CD4-positive, alpha-beta memory T cell (primary cell): Measurements from ENCODE around the gene SSH2. TPM values are rescaled to one million over a fixed set of nuclear protein-coding genes. Genes with fewer than 3 reads are reported as not detected.

ENCODE experiments used
- CTCF ChIA-PET: fragments of 350-600 bp; sonication (Branson Sonifier 250); formaldehyde crosslinking; loops from one replicate; lab custom pipeline; 2021; ENCODE audit warnings: inconsistent platforms; ENCODE audit not compliant: partially characterized antibody; lab: Charles Lee
- POLR2A ChIA-PET: fragments of 350-600 bp; sonication (Branson Sonifier 250); formaldehyde crosslinking; loops from one replicate; lab custom pipeline; 2021; ENCODE audit not compliant: partially characterized antibody; lab: Charles Lee
- DNase-seq, 5 donors: peaks; one replicate each; pipeline versions ENCODE4 v3.0.0 to v3.0.0-alpha.2; 2020 to 2022; ENCODE audit warnings: mixed read lengths in 1 of 5
- H3K27ac ChIP-seq: one replicate; pipeline ENCODE4 v1.7.0; 2013; ENCODE audit warnings: low read depth, low read length
- H3K27me3 ChIP-seq: 2 replicates; pipeline ENCODE4 v1.7.0; 2013; ENCODE audit warnings: mild to moderate bottlenecking, low read length, moderate library complexity; ENCODE audit not compliant: insufficient read depth
- H3K36me3 ChIP-seq: 2 replicates; pipeline ENCODE4 v1.7.0; 2013; ENCODE audit warnings: mild to moderate bottlenecking, low read length, moderate library complexity; ENCODE audit not compliant: insufficient read depth
- H3K4me1 ChIP-seq: 2 replicates; pipeline ENCODE4 v1.7.0; 2013; ENCODE audit warnings: mild to moderate bottlenecking, low read length, moderate library complexity; ENCODE audit not compliant: insufficient read depth
- H3K4me3 ChIP-seq, 2 donors: one replicate each; pipeline ENCODE4 v1.7.0; 2013; ENCODE audit warnings: low read length in 2 of 2, mild to moderate bottlenecking in 1 of 2
- H3K9me3 ChIP-seq, 2 donors: one replicate each; pipeline ENCODE4 v1.7.0; 2013; ENCODE audit warnings: low read length in 2 of 2, control low read depth in 1 of 2; ENCODE audit not compliant: control insufficient read depth in 1 of 2
- H3K27ac Mint-ChIP-seq, 7 donors: one replicate each; pipeline ENCODE4 v1.8.0; 2020 to 2021; ENCODE audit warnings: mixed read lengths in 7 of 7, mild to moderate bottlenecking in 6 of 7, inconsistent platforms in 3 of 7, moderate library complexity in 3 of 7
- H3K27me3 Mint-ChIP-seq, 2 donors: one replicate each; pipeline ENCODE4 v1.8.0; 2020 to 2021; ENCODE audit warnings: mixed read lengths in 2 of 2
- H3K36me3 Mint-ChIP-seq, 2 donors: one replicate each; pipeline ENCODE4 v1.8.0; 2020 to 2021; ENCODE audit warnings: mixed read lengths in 2 of 2, inconsistent platforms in 1 of 2, mild to moderate bottlenecking in 1 of 2
- H3K4me1 Mint-ChIP-seq, 4 donors: one replicate each; pipeline ENCODE4 v1.8.0; 2020 to 2021; ENCODE audit warnings: mixed read lengths in 4 of 4, mild to moderate bottlenecking in 1 of 4
- H3K4me3 Mint-ChIP-seq, 8 donors: one replicate each; pipeline ENCODE4 v1.8.0; 2020 to 2021; ENCODE audit warnings: mixed read lengths in 8 of 8, mild to moderate bottlenecking in 7 of 8, moderate library complexity in 6 of 8, inconsistent platforms in 3 of 8
- H3K9me3 Mint-ChIP-seq, 8 donors: one replicate each; pipeline ENCODE4 v1.8.0; 2020 to 2021; ENCODE audit warnings: mixed read lengths in 8 of 8, mild to moderate bottlenecking in 5 of 8, inconsistent platforms in 3 of 8, moderate library complexity in 1 of 8
- intact Hi-C: fragments of 100-400 bp; cut with micrococcal nuclease; formaldehyde crosslinking; loops from one replicate; pipeline ENCODE4 v1.15.1; 2023
- polyA plus RNA-seq, 2 donors: library from polyadenylated mRNA; unstranded; fragments of 300-500 nt; fragmentation: Illumina TruSeq; gene quantifications; one replicate each; pipeline ENCODE4 v1.2.3, GENCODE V29; 2021
- total RNA-seq, 2 experiments: library from RNA; stranded (reverse); gene quantifications; one replicate each; pipeline ENCODE4 v1.2.3, GENCODE V29; 2021

The SSH2 gene
- total and polyA plus RNA-seq, 4 experiments from 2014 or later: 13.5 to 70.4 (median 54.2) TPM

GRCh38 chr17:29584452-29585079, 345.5 kb downstream of the SSH2 start:
- Histone ChIP-seq H3K27me3 (no peaks in the 10 kb centered on the region), H3K36me3 (peaks cover 6% of the 10 kb centered on the region), H3K27ac (peak overlapping the region; percentile 17), H3K4me3 (no peak overlapping the region), H3K4me1 (peaks cover 53% of the 10 kb centered on the region), H3K9me3 (no peaks in the 10 kb centered on the region)
- ChIA-PET CTCF (interaction anchor here (0.7 to 28.5 kb wide), 4 partner anchors 8 to 32 kb away, joined by 3 to 523 read pairs (median 54); partner anchors contain the start of genes ANKRD13B and CORO6), POLR2A (interaction anchor here (10.7 to 12.9 kb wide), 2 partner anchors 16 to 32 kb away, joined by 115 to 127 read pairs; partner anchors contain the start of genes ABHD15 and TP53I13)
- DNase-seq: no peak
- Mint-ChIP-seq H3K27ac (peak overlapping the region; percentile 40 to 85 (median 64)), H3K36me3 (peaks cover 9 to 21% of the 10 kb centered on the region in 2 donors), H3K4me3 (peak overlapping the region in 5 of 8 donors; percentile 35 to 65 (median 54)), H3K27me3 (no peaks in the 10 kb centered on the region), H3K4me1 (peaks cover 28 to 66% (median 44%) of the 10 kb centered on the region in 4 donors), H3K9me3 (no peaks in the 10 kb centered on the region)
- intact Hi-C loops: loop anchor here (5.0 kb wide), 1 partner anchor 178 kb away; no protein-coding TSS in a partner anchor

- H3K9me3 ChIP-seq: no peaks in the 10 kb centered on the region
- no peak overlapping the region for H3K4me3 ChIP-seq
- no peaks in the 10 kb centered on the region for H3K27me3 Mint-ChIP-seq
- no peaks in the 10 kb centered on the region for H3K27me3 ChIP-seq
- peak overlapping the region in 3 of 8 donors; percentile 35 to 59 (median 36) for H3K4me3 Mint-ChIP-seq
- peaks cover 28 to 65% (median 44%) of the 10 kb centered on the region in 4 donors for H3K4me1 Mint-ChIP-seq
- peaks cover 52% of the 10 kb centered on the region for H3K4me1 ChIP-seq
- intact Hi-C loops: no loop called here
- peak overlapping the region in 3 of 7 donors; percentile 41 to 85 (median 78) for H3K27ac Mint-ChIP-seq
- ChIA-PET POLR2A (interaction anchor here (3.5 to 12.9 kb wide), 3 partner anchors 8 to 33 kb away, joined by 21 to 127 read pairs (median 115); partner anchors contain the start of genes ABHD15, ANKRD13B and TP53I13), CTCF (interaction anchor here (1.0 to 28.5 kb wide), 3 partner anchors 9 to 33 kb away, joined by 3 to 523 read pairs (median 105); partner anchors contain the start of genes ANKRD13B and CORO6)
- no peak overlapping the region for H3K27ac ChIP-seq
- H3K36me3 Mint-ChIP-seq: peaks cover 12 to 26% of the 10 kb centered on the region in 2 donors
- peaks cover 10% of the 10 kb centered on the region for H3K36me3 ChIP-seq
- DNase-seq: no peak
- H3K9me3 Mint-ChIP-seq: no peaks in the 10 kb centered on the region
These were observed 346.4 kb downstream of the SSH2 start for GRCh38 chr17:29583324-29584248.

GRCh38 chr17:29582772-29583171, 347.3 kb downstream of the SSH2 start:
- H3K27ac ChIP-seq: no peak overlapping the region
- intact Hi-C loops: no loop called here
- H3K36me3 ChIP-seq: peaks cover 18% of the 10 kb centered on the region
- POLR2A ChIA-PET: interaction anchor here (3.5 to 12.9 kb wide), 3 partner anchors 9 to 33 kb away, joined by 21 to 127 read pairs (median 115); partner anchors contain the start of genes ABHD15, ANKRD13B and TP53I13
- no peaks in the 10 kb centered on the region for H3K9me3 ChIP-seq
- CTCF ChIA-PET: interaction anchor here (8.2 to 28.5 kb wide), 2 partner anchors 10 to 34 kb away, joined by 105 to 523 read pairs; partner anchors contain the start of genes ANKRD13B and CORO6
- no peak overlapping the region for H3K4me3 Mint-ChIP-seq
- no peak overlapping the region for H3K4me3 ChIP-seq
- no peaks in the 10 kb centered on the region for H3K27me3 ChIP-seq
- H3K9me3 Mint-ChIP-seq: no peaks in the 10 kb centered on the region
- H3K27ac Mint-ChIP-seq: peak overlapping the region in 1 of 7 donors; percentile 18
- H3K27me3 Mint-ChIP-seq: no peaks in the 10 kb centered on the region
- peaks cover 12 to 28% of the 10 kb centered on the region in 2 donors for H3K36me3 Mint-ChIP-seq
- H3K4me1 Mint-ChIP-seq: peaks cover 23 to 57% (median 38%) of the 10 kb centered on the region in 4 donors
- DNase-seq: no peak
- peaks cover 44% of the 10 kb centered on the region for H3K4me1 ChIP-seq

- H3K27ac Mint-ChIP-seq: peak overlapping the region in 3 of 7 donors; percentile 13 to 43 (median 23)
- peaks cover 18 to 52% (median 33%) of the 10 kb centered on the region in 4 donors for H3K4me1 Mint-ChIP-seq
- no peaks in the 10 kb centered on the region for H3K27me3 Mint-ChIP-seq
- POLR2A ChIA-PET: interaction anchor here (3.5 to 12.9 kb wide), 3 partner anchors 9 to 34 kb away, joined by 21 to 127 read pairs (median 115); partner anchors contain the start of genes ABHD15, ANKRD13B and TP53I13
- Histone ChIP-seq H3K36me3 (peaks cover 20% of the 10 kb centered on the region), H3K9me3 (no peaks in the 10 kb centered on the region), H3K4me3 (no peak overlapping the region), H3K27me3 (no peaks in the 10 kb centered on the region), H3K27ac (no peak overlapping the region), H3K4me1 (peaks cover 40% of the 10 kb centered on the region)
- DNase-seq: no peak
- intact Hi-C loops: no loop called here
- no peaks in the 10 kb centered on the region for H3K9me3 Mint-ChIP-seq
- CTCF ChIA-PET: interaction anchor here (1.5 to 28.5 kb wide), 5 partner anchors 10 to 437 kb away, joined by 4 to 523 read pairs (median 34); partner anchors contain the start of genes ANKRD13B, CORO6 and TP53I13
- no peak overlapping the region for H3K4me3 Mint-ChIP-seq
- peaks cover 12 to 30% of the 10 kb centered on the region in 2 donors for H3K36me3 Mint-ChIP-seq
These were observed 347.7 kb downstream of the SSH2 start for GRCh38 chr17:29582254-29582765.

- H3K27ac Mint-ChIP-seq: peak overlapping the region in 1 of 7 donors; percentile 13
- H3K4me1 Mint-ChIP-seq: peaks cover 17 to 46% (median 29%) of the 10 kb centered on the region in 4 donors
- intact Hi-C loops: loop anchor here (2.0 kb wide), 2 partner anchors 349 to 419 kb away; partner anchors contain the start of gene SSH2
These were observed 348.3 kb downstream of the SSH2 start for GRCh38 chr17:29581583-29582253.

More at GRCh38 chr17:29581583-29582253, 348.3 kb downstream of the SSH2 start:
- CTCF ChIA-PET: interaction anchor here (0.8 to 28.5 kb wide), 11 partner anchors 11 to 437 kb away, joined by 3 to 523 read pairs (median 5); partner anchors contain the start of genes ANKRD13B, CORO6 and TP53I13
- Histone ChIP-seq H3K4me3 (no peak overlapping the region), H3K36me3 (peaks cover 20% of the 10 kb centered on the region), H3K9me3 (no peaks in the 10 kb centered on the region), H3K27me3 (no peaks in the 10 kb centered on the region), H3K4me1 (peaks cover 34% of the 10 kb centered on the region), H3K27ac (no peak overlapping the region)
- Mint-ChIP-seq H3K36me3 (peaks cover 12 to 30% of the 10 kb centered on the region in 2 donors), H3K9me3 (no peaks in the 10 kb centered on the region), H3K4me3 (no peak overlapping the region), H3K27me3 (no peaks in the 10 kb centered on the region)
- POLR2A ChIA-PET: interaction anchor here (0.5 to 12.9 kb wide), 5 partner anchors 10 to 196 kb away, joined by 3 to 127 read pairs (median 21); partner anchors contain the start of genes ABHD15, ANKRD13B and TP53I13
- no peak for DNase-seq
